HG03159 (cell line): Measurements from ENCODE around the gene BPIFA1.

ENCODE experiments used
- ATAC-seq: cut with Tn5 transposase; IDR thresholded peaks from one replicate; pipeline ENCODE4 v1.9.1; 2021; ENCODE audit warnings: mild to moderate bottlenecking, moderate library complexity; ENCODE audit not compliant: unreplicated experiment

The BPIFA1 gene

DNA sequence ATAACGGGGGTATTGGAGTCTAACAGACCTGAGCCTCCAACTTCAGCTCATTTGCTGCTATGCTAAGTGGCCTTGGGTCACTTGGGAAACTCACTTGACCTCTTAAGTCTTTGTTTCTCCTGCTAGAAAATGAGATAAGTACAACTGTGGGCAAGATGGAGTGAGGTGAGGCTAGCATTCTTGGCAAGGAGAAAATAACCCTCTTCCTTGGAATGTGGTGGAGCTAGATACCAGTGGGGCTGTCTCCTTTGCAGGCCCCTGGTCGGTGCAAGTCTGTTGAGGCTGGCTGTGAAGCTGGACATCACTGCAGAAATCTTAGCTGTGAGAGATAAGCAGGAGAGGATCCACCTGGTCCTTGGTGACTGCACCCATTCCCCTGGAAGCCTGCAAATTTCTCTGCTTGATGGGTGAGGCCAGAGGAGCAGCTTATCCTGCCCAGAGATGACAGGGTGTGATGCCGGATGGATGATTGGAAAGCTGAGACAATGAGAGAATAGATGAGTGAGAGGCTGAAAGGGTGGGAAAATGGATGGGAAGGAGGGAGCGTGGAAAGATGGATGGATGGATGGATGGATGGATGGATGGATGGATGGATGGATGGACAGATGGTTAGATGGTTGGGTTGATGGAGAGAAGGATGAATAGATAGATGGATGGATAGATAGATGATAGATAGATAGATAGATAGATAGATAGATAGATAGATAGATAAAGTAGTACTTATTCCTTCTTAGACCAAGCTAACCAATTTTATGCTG lies 4.4 kb downstream of the BPIFA1 start:
- ATAC-seq: no peak

DNA sequence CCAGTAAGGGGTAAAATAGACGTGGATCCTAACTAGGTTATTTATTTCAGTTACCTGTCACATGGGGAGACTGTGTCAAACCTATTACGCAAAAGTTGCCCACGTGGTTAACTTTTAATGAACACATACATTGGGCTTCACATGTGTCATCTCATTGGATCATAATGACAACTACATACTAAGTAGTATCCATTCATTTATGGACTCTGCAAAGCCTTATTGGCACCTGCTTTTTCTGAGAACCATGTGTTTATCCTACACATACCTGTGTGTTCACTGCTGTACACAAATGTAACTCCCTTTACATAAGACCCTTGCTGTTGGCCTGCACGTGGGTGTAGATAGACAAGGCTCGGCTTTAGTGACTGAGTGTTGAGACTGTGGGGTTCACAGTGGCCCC lies 5.1 kb downstream of the BPIFA1 start:
- ATAC-seq: no peak

DNA sequence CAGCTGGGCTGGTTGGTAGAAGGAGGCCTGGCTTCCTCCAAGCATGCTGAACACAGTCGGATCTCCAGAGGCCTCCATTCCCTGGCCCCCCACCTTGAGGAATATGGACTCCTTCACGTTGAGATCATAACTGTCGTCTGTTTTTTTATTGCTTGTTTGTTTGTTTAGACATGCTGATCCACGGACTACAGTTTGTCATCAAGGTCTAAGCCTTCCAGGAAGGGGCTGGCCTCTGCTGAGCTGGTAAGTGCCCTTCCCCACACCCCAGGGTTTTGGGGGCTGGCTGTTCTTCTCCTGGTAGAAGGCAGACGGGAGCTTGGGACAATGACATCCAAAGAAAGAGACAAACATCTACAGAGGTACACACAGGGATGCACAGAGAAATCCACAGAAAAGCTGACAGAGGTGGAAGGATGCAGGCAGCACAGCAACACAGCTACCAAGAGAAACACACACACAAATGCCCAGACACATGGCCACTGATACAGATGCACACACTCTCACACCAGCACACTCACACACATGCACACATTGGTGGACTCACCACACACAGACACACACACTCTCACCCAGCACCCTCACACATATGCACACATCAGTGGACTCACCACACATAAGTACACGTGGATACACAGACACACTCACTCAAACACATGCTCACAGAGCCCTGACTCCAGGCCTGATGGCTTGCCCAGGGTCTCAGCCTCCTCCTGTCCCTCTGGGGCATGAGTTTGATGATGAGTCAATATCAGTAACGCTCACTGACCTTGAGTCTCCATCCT lies 6.7 kb downstream of the BPIFA1 start:
- ATAC-seq: no peak

DNA sequence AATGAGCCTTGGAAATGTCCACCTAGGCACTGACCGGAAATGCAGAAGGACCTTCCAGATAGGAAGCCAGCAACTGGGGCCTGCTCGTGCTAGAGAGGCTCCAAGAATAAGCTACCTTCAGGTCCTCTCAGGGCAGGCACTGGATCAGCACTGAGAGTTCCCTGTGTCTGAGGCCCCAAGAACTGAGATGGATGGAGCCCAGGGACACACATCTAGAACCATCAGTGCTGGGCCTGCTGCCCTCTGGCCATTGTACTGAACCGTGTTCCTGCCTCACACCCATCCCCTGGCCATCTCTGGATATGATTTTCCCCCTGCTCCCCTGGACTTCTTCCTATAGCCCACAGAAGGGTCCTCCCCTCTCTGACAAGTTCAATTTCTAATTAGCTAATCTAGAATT lies 10.3 kb downstream of the BPIFA1 start:
- ATAC-seq: no peak

DNA sequence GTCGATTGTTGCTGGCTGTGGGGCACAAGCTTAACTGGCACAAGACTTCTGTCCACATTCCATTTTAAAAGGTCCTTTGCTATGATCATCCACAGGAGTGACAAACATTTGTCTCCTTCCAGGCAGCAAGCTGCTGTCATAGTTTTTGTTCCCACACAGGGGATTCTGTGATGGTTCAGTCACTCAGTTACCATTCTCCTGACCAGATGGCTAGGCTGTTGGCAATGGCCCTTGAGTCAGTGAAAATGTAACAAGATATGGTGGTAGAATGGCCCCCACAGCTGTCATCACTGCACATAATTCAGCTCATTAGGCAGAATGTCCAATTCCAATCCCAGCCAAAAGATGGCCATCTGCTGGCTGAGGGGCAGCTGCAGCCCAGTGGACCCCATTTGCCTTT lies 13.7 kb downstream of the BPIFA1 start:
- ATAC-seq: no peak

DNA sequence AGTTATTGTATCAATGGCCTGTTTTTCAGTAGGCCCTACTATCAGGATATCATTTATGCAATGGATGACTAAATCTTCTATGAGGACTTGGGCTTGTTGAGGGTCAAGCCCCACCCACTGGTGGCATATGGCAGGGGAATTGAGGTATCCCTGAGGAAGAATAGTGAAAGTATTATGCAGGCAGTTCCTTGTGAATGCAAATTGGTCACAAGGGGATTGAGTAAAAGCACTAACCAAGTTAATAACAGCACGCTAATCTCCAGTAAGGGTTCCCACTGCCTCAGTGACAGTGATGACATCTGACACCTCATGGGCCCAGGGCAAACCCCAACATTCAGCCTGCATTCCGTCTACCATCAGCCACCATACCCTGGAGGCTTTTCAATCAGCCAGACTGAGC lies 14.9 kb downstream of the BPIFA1 start:
- ATAC-seq: no peak

DNA sequence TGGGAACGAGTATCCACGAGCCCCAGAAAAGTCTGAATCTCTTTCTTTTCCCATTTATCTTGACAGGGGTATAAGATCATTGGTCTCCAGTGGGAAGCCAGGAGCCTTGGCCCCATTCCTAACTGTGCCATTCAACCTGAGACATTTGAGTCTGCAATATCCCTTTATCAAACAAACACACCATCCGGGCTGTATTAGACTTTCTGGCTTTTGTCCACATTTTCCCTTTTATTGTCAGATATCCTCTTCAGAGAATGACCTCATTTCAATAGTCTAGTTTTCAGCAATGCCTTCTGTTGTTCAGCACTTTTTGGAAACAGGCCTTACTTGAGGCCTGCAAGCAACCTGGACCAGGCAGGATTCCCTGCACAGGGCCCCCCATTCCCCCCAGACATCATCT lies 15.7 kb downstream of the BPIFA1 start:
- no peak for ATAC-seq

DNA sequence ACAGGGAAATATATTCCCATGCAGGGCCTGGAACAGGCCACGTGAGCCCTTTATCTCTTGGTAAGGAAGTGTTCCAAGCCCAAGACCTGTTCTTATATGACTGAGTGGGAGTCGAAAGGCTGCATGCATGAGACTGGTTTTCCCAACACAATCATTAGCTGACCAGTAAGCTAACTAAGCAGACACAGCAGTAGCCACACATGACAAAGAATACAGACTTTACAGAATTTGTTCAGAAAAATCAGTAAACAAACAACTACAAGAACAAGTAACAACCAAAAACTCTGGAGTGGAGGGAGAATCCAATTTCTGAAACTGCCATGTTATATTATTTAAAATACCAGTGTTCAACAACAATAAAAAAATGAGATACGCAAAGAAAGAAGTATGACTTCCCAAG lies 16.7 kb downstream of the BPIFA1 start:
- ATAC-seq: no peak

DNA sequence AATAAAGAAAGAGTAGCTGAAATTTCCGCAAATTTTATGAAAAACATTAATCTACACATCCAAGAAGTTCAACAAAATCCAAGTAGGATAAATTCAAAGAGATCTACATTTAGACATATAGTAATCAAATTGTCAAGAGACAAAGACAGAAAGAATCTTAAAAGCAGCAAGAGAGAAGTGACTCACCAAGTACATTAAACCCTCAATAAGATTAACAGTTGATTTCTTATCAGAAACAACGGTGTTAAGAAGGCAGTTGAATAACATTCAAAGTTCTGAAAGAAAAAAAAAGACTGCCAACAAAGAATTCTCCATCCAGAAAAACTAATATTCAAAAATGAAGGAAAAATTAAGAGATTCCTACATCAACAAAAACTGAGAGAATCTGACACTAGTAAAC lies 19.2 kb downstream of the BPIFA1 start:
- ATAC-seq: no peak

DNA sequence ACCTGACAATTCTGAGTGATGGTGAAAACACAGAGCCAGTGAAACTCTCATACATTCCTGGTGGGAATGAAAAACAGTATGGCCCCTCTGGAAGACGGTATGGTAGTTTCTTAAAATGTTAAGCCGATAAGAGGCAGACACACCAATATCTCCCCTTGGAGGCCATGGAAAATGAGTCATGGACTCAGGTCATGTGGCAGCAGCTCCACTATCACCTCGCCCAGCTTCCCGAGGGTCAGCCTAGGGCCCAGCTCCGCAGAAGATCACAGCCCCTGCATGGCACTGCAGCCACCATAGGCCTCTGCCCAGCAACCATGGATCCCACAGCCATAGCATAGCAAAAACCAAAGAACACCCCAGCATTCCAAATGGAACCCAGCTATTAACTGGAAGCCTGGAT lies 21.4 kb downstream of the BPIFA1 start:
- no peak for ATAC-seq

DNA sequence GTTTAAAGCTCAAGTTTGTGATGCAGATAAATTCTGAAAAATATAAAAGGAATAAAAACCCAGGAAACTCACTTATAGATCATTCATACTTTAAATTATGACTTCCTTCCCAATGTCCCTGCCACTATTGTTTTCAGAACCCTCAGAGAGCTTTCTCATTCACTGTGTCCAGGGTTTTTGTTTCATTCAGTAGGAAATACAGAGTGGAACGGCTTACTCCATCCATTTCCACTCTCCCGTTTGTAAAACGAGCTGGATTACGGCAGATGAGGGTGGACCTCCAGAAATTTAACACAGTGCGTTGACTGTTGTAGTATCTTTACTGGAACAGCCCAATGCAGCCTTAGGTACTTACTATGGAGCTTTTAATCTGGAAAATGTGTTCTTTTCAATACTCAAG lies 23.6 kb downstream of the BPIFA1 start:
- ATAC-seq: no peak

DNA sequence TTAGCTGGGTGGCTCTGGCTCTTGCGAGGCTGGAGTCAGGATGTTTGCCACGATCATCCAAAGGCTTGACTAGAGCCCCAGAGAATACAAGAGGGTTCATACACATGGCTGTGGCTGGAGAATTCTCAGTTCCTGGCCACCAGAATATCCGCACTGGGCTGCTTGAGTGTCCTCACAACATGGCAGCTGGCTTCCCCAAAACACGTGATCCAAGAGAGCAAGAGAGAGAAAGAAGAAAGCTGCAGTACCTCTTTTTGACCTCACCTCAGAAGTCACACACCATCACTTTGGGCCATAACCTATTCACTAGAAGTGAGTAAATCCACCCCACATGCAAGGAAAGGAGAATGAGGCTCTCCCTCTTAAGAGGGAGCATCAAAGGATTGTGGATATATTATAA lies 25.7 kb downstream of the BPIFA1 start:
- ATAC-seq: no peak

DNA sequence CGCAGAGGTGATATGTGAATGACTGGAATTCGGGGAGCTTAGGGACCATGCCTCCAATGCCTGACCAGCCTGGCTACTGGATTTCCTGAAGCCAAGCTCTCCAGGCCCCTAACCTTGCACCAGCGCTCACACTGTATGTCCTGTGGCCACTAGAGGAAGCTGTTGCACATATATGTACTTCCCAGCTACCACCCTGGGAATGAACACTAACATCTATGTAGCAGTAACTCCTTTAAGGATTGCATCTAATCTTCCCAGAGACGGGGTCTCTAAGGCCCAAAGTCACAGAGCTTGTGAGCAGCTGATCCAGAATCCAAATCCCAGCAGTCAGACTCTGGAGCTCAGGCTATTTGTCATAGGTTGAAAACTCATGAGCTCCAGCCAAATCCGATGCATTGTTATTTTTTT lies 26.9 kb downstream of the BPIFA1 start:
- ATAC-seq: no peak

DNA sequence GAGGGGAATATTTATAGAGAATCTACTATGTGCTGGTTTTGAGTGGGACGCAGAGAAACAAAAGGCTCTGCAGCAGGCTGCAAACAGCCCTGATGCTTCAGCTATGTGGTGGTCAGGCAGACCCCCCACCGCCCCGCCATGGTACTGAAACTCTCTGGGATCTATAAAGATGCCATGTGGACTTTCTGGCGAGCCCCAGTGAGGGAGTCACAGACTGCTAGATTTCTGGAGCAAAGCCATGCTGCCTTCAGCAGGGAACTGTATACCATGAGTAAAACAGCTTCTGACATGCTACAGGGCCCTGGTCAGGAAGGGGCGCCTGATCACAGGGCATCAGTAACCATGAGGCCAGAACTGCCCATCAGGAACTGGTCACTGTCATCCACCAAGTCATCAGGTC lies 28.0 kb downstream of the BPIFA1 start:
- ATAC-seq: no peak

DNA sequence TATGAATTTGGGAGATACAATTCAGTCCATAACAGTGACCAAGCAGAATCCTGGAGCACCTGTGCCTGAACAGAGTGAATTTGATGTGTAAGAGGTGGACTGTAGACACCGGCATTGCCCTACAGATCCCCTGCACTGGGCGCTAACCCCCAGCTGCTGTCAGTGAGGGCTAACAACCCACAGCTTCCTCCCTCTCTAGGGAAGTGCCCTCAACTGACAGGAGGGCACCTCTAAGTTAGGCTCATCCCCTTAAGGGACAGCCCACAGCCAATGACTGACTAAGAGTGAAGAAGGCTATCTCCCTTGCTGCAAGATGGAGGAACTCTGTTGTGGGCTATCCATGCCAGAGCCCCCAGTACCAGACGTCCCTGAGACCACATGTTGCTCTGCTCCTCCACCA lies 31.9 kb downstream of the BPIFA1 start:
- ATAC-seq: no peak

DNA sequence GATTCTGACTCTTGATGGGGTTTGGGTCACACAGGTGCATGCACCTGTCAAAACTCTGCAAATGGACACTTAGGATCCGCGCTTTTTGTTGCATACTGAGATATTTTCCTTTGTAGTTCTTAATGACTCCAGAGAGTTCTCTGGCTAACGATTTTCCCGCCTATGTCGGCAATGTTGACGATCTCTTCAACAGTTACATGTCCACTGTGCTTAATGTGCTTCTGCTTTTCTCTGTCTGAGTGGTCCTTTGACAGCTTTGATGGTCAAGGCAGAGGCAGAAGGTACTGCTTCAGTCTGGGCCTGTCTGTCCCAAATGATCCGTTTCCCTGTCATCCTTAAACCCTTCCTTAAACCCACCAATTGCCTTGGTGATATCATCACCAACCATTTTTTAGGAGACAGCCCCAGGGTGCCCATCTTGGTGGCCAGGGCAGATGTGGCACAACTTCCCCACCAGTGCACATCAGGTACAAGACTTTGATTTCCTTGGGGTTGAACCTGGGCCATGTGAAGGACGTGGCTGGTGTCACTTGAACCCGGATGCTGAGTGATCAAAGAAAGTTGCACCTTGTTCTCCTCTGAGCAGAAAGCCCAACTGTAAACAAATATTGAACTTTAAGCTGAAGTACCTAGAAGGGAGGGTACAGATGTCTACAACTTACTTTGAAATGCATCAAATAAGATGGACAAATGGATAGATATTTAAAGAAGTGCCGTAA lies 36.5 kb downstream of the BPIFA1 start:
- ATAC-seq: no peak

DNA sequence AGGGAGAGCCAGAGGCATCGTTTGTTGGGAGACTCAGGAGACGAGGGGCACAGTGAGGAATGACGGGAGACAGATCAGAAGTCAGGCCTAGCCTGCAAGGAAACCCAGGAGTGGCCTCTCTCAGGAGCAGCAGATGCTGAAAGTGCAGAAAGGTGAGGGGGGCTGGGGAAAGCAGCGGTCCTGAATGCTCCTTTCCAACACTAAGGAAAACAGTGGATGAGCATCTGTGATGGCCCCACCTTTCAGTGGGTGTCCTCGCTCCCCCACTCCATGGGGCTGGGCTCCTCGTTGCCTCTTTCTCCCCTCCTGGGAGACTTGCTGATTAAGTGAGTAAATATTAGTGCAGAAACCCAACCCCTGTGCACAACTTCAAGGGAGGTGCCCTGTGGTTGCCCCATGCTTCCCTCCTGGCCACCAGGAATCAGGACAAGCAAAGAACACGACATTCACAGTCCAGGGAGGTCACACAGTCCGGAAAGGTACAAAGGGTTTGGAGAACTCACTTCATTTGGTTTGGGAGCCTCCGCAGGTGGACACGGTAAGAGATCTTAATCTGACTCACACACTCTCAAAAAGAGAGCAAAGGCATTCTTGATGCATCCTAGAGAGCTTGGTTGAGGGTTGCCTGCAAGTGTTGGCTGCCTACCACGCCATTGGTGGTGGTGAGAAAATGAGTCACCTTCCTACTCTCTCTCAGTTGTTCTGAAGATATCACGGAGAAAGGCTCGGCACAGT lies 37.5 kb downstream of the BPIFA1 start:
- no peak for ATAC-seq

DNA sequence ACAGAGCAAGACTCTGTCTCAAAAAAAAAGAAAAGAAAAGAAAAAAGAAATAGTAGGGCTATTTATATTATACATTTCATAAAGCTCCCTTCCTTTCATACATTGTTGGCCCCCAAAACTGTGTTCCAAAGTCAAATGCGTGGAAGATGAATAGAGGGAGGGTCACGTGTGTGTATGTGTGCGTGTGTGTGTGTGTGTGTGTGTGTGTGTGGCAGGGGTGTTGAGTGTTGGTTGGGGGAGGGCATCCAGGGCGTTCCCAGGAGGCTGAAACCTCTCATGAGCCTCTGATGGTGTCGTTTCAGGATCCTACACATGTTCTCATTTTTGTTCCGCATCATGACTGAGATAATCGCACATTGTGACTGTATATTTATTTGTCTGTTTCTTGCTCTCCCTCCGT lies 39.4 kb downstream of the BPIFA1 start:
- ATAC-seq: no peak

DNA sequence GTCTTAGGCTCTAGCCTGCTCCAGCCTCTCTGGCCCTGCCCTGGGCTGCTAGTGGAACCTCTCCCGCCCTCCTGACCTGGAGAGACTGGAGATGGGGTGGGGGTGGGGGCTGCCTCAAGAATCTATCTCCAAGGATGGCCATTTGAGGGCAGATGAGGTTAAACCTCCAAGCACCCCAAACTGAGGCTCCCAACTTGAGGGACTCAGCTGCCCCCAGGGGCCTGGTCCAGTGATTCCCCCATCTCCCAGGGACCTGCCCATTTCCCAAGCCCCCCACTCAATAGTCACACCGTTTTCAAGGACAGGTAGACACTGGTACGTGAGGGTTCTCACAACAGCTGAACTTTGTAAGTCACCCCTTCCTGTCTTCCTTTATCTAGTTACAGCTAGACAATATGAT lies 40.1 kb downstream of the BPIFA1 start:
- ATAC-seq: no peak

DNA sequence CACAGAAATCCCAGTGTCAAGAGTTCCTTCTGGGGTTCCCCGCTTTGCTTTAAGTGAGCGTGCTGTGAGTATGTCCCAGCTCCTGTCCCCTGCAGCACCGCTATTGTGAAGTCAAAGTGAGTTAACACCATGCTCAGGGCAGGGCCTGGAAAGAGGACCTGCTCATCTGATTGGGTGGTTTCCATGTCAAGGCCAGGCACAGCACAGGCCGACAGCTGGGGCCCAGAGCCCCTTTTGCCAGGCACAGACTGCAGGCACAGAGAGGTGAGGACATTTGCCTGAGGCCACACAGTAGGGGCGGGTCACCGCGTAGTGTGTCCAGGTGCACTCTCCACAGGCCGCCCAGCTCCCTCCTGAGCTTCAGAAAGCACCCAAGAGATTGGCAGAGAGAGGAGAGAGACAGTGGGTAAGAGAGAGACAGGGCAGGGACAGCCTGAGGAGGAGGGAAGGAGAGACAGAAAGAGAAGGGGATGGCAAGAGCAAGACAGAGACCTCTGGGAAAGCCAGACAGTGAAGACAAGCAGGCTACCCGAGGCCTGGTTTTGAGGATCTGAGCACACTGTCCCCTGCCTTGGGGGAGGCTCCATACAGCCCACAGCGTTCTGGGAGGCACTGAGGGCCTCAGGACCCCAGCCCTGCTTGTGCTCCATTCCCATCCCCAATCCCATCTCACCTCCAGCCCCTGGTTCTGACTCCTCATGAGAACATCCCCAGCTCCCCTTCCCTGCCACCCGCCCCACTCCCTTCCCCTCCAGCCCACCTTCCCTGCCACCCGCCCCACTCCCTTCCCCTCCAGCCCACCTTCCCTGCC lies 40.7 kb downstream of the BPIFA1 start:
- ATAC-seq: no peak
